ENCODE results near the gene GABPB2.

GABPB2 gene

GRCh38 chr1:151124763-151125403 is 54.3 kb downstream of the GABPB2 start:
- H3K27ac ChIP-seq (ENCODE audit: low read length), result no peak overlapping the region
- no peak overlapping the region for H2AFZ ChIP-seq (ENCODE audit: low read length)
- no peaks in the 10 kb centered on the region for H3K4me1 ChIP-seq (ENCODE audit: low read length)
- no peak for DNase-seq
- H3K36me3 ChIP-seq (replicated peaks; ENCODE audit: insufficient read depth, low read length), result no peaks in the 10 kb centered on the region
- no peaks in the 10 kb centered on the region for H3K9me3 ChIP-seq (replicated peaks; ENCODE audit: insufficient read depth, low read length)
- no peaks in the 10 kb centered on the region for H3K9me2 ChIP-seq (replicated peaks; ENCODE audit: insufficient read depth, low read length)
- H3K79me2 ChIP-seq (ENCODE audit: low read length), result no peaks in the 10 kb centered on the region
- H3F3A ChIP-seq (ENCODE audit: insufficient read depth, low read length), result no peaks in the 10 kb centered on the region
- no peaks in the 10 kb centered on the region for H3K27me3 ChIP-seq (replicated peaks; ENCODE audit: insufficient read depth, low read length)
- no peak overlapping the region for H3K4me2 ChIP-seq (ENCODE audit: low read depth, low read length)
- no peak overlapping the region for H3K4me3 ChIP-seq (ENCODE audit: low read length)
- TF ChIP-seq EZH2phosphoT487 (IDR thresholded peaks at IDR 0.05; ENCODE audit: low read length) (no peak), EZH2 (optimal IDR thresholded peaks at IDR 0.05; ENCODE audit: low read depth, low read length) (no peak), CTCF (IDR thresholded peaks at IDR 0.05; ENCODE audit: low read length) (no peak)
- H3K9ac ChIP-seq (ENCODE audit: low read length), result no peak overlapping the region
- no peaks in the 10 kb centered on the region for H4K20me1 ChIP-seq (ENCODE audit: insufficient read depth, low read length)

GRCh38 chr1:151128800-151129199 is 58.2 kb downstream of the GABPB2 start:
- no peak overlapping the region for H2AFZ ChIP-seq (ENCODE audit: low read length)

GRCh38 chr1:151130987-151131586 is 60.5 kb downstream of the GABPB2 start:
- no peak for TF ChIP-seq EZH2phosphoT487 (IDR thresholded peaks at IDR 0.05; ENCODE audit: low read length)
- no peak for TF ChIP-seq EZH2 (optimal IDR thresholded peaks at IDR 0.05; ENCODE audit: low read depth, low read length)
- TF ChIP-seq CTCF (IDR thresholded peaks at IDR 0.05; ENCODE audit: low read length), result no peak
- H3K9ac ChIP-seq (ENCODE audit: low read length), result no peak overlapping the region
- H3K36me3 ChIP-seq (replicated peaks; ENCODE audit: insufficient read depth, low read length), result no peaks in the 10 kb centered on the region
- peaks cover 26% of the 10 kb centered on the region for H3K27me3 ChIP-seq (replicated peaks; ENCODE audit: insufficient read depth, low read length)
- H4K20me1 ChIP-seq (ENCODE audit: insufficient read depth, low read length), result no peaks in the 10 kb centered on the region
- H3K27ac ChIP-seq (ENCODE audit: low read length), result no peak overlapping the region
- peaks cover 9% of the 10 kb centered on the region for H3K4me1 ChIP-seq (ENCODE audit: low read length)
- no peaks in the 10 kb centered on the region for H3K9me3 ChIP-seq (replicated peaks; ENCODE audit: insufficient read depth, low read length)
- no peaks in the 10 kb centered on the region for H3F3A ChIP-seq (ENCODE audit: insufficient read depth, low read length)
- 0 out of 2 replicates have a peak overlapping the region, but pooled peaks have one; percentile 2 for H3K4me2 ChIP-seq (ENCODE audit: low read depth, low read length)
- no peak overlapping the region for H3K4me3 ChIP-seq (ENCODE audit: low read length)
- no peaks in the 10 kb centered on the region for H3K9me2 ChIP-seq (replicated peaks; ENCODE audit: insufficient read depth, low read length)
- DNase-seq, result no peak
- no peaks in the 10 kb centered on the region for H3K79me2 ChIP-seq (ENCODE audit: low read length)
- no peak overlapping the region for H2AFZ ChIP-seq (ENCODE audit: low read length)

More at GRCh38 chr1:151128800-151129199, 58.2 kb downstream of the GABPB2 start:
- Histone ChIP-seq H3K4me2 (ENCODE audit: low read depth, low read length) (no peak overlapping the region), H3K4me1 (ENCODE audit: low read length) (no peaks in the 10 kb centered on the region), H3K36me3 (replicated peaks; ENCODE audit: insufficient read depth, low read length) (no peaks in the 10 kb centered on the region), H3K4me3 (ENCODE audit: low read length) (no peak overlapping the region), H3K27ac (ENCODE audit: low read length) (no peak overlapping the region), H4K20me1 (ENCODE audit: insufficient read depth, low read length) (no peaks in the 10 kb centered on the region), H3K9me3 (replicated peaks; ENCODE audit: insufficient read depth, low read length) (no peaks in the 10 kb centered on the region), H3K27me3 (replicated peaks; ENCODE audit: insufficient read depth, low read length) (peaks cover 21% of the 10 kb centered on the region), H3K79me2 (ENCODE audit: low read length) (no peaks in the 10 kb centered on the region), H3K9me2 (replicated peaks; ENCODE audit: insufficient read depth, low read length) (no peaks in the 10 kb centered on the region), H3F3A (ENCODE audit: insufficient read depth, low read length) (no peaks in the 10 kb centered on the region), H3K9ac (ENCODE audit: low read length) (no peak overlapping the region)
- no peak for TF ChIP-seq CTCF (IDR thresholded peaks at IDR 0.05; ENCODE audit: low read length)
- no peak for DNase-seq
